Brain pericyte (primary cell): ENCODE data around the gene INSR.
A peak's percentile ranks its signal among the peaks of the same experiment; 100 is the strongest.
"Not testable (repeated sequence)": the region's sequence is repeated elsewhere in the genome, so short reads cannot be mapped to it uniquely, and the experiment has no call there.

Source experiments
- DNase-seq: peaks from one replicate; pipeline ENCODE4 v3.0.0-alpha.2; 2012; ENCODE audit warnings: low read depth, low spot score

Gene INSR

GRCh38 chr19:7293762-7294557 is at the start of gene INSR:
Gene INSR (minus strand): TSS chr19:7294414. CDS start chr19:7293891, 523 bp downstream.
- DNase-seq, result peak; percentile 46

GRCh38 chr19:7342143-7342542 is 47.9 kb upstream of the INSR start:
- no peak for DNase-seq

- DNase-seq, result peak; percentile 45
Observed at GRCh38 chr19:7340959-7341837, 47.0 kb upstream of the INSR start.

GRCh38 chr19:7337380-7338194 is 43.4 kb upstream of the INSR start:
- no peak for DNase-seq

- no peak for DNase-seq
Observed at GRCh38 chr19:7336321-7336973, 42.2 kb upstream of the INSR start.

GRCh38 chr19:7333198-7334118 is 39.2 kb upstream of the INSR start:
- no peak for DNase-seq

GRCh38 chr19:7331446-7331845 is 37.2 kb upstream of the INSR start:
- DNase-seq, result no peak

GRCh38 chr19:7328647-7329046 is 34.4 kb upstream of the INSR start:
- DNase-seq, result no peak

GRCh38 chr19:7327802-7328201 is 33.6 kb upstream of the INSR start:
- DNase-seq, result no peak

- no peak for DNase-seq
Observed at GRCh38 chr19:7326105-7326877, 32.1 kb upstream of the INSR start.

- no peak for DNase-seq
Observed at GRCh38 chr19:7318176-7318575, 24.0 kb upstream of the INSR start.

- no peak for DNase-seq
Observed at GRCh38 chr19:7312816-7313215, 18.6 kb upstream of the INSR start.

- no peak for DNase-seq
Observed at GRCh38 chr19:7311911-7312310, 17.7 kb upstream of the INSR start.

- DNase-seq, result not testable (repeated sequence)
Observed at GRCh38 chr19:7308327-7308726, 14.1 kb upstream of the INSR start.

GRCh38 chr19:7307590-7308218 is 13.5 kb upstream of the INSR start:
- no peak for DNase-seq

GRCh38 chr19:7304200-7304599 is 10.0 kb upstream of the INSR start:
- no peak for DNase-seq

GRCh38 chr19:7303470-7303869 is 9.3 kb upstream of the INSR start:
- DNase-seq, result no peak

- DNase-seq, result no peak
Observed at GRCh38 chr19:7301525-7301924, 7.3 kb upstream of the INSR start.

GRCh38 chr19:7297742-7298141 is 3.5 kb upstream of the INSR start:
- no peak for DNase-seq
